Spinal cord (tissue), 10 donors: ENCODE data around the gene CSRNP3. TPM values are rescaled to one million over a fixed set of nuclear protein-coding genes. Genes with fewer than 3 reads are reported as not detected.

Experiments
- DNase-seq, 6 donors: peaks; one replicate each; pipeline versions ENCODE4 v3.0.0 to v3.0.0-alpha.2; 2013 to 2015; ENCODE audit warnings: low spot score in 6 of 6, low read depth in 4 of 6
- H3K27ac ChIP-seq: one replicate; pipeline ENCODE4 v1.5.1; 2013; ENCODE audit warnings: low read depth, low read length, control low read depth
- H3K27me3 ChIP-seq: one replicate; pipeline ENCODE4 v1.6.1; 2013; ENCODE audit warnings: low read length; ENCODE audit not compliant: control insufficient read depth, insufficient read depth
- H3K36me3 ChIP-seq: one replicate; pipeline ENCODE4 v1.6.1; 2013; ENCODE audit warnings: low read length; ENCODE audit not compliant: control insufficient read depth, insufficient read depth
- H3K4me1 ChIP-seq: one replicate; pipeline ENCODE4 v1.6.1; 2013; ENCODE audit warnings: low read length; ENCODE audit not compliant: control insufficient read depth, insufficient read depth
- H3K4me3 ChIP-seq: one replicate; pipeline ENCODE4 v1.5.1; 2013; ENCODE audit warnings: low read depth, low read length, control low read depth
- H3K9me3 ChIP-seq: one replicate; pipeline ENCODE4 v1.6.1; 2013; ENCODE audit warnings: low read length; ENCODE audit not compliant: control insufficient read depth, insufficient read depth
- WGBS: methylation state at CpG from one replicate; pipeline ENCODE4 v1.1.5; 2013; ENCODE audit warnings: missing lambda C conversion rate; ENCODE audit not compliant: insufficient coverage; 5-methylcytosine and 5-hydroxymethylcytosine counted together
- polyA plus RNA-seq, 2 donors: library from polyadenylated mRNA; unstranded; fragments of 120-200 nt; gene quantifications; one replicate each; pipeline ENCODE4 v1.2.1, GENCODE V29; 2013; ENCODE audit not compliant: insufficient read length in 2 of 2
- total RNA-seq, 2 donors: library from RNA; depleted of rRNA in 1 of 2; stranded (reverse); fragments of 120-200 nt in 1 of 2; fragments of >200 nt in 1 of 2; gene quantifications; one replicate each; pipeline versions ENCODE4 v1.2.3 to v1.2.4, GENCODE V29; 2013 to 2014
- donor health status: healthy.

The CSRNP3 gene
- total and polyA plus RNA-seq, 4 donors = 21.7 to 82.9 (median 35.2) TPM

GRCh38 chr2:165674780-165675179 is 205.3 kb downstream of the CSRNP3 start:
- Histone ChIP-seq H3K27ac (no peak overlapping the region), H3K4me3 (no peak overlapping the region), H3K27me3 (no peaks in the 10 kb centered on the region), H3K36me3 (peaks cover 16% of the 10 kb centered on the region), H3K4me1 (no peaks in the 10 kb centered on the region), H3K9me3 (no peaks in the 10 kb centered on the region)
- DNase-seq = no peak
- no CpG with 5 or more reads among the region's 2 CpGs for WGBS

- Histone ChIP-seq H3K27ac (no peak overlapping the region), H3K27me3 (no peaks in the 10 kb centered on the region), H3K4me3 (no peak overlapping the region), H3K36me3 (peaks cover 16% of the 10 kb centered on the region), H3K4me1 (no peaks in the 10 kb centered on the region), H3K9me3 (no peaks in the 10 kb centered on the region)
- peak in 1 of 6 donors; percentile 32 for DNase-seq
- WGBS = 43% methylated on average over 1 of the region's 1 CpG
These were observed 206.1 kb downstream of the CSRNP3 start for GRCh38 chr2:165675551-165675968.

GRCh38 chr2:165678882-165679281 is 209.4 kb downstream of the CSRNP3 start:
- 88% methylated on average over 11 of the region's 13 CpGs for WGBS
- Histone ChIP-seq H3K4me3 (no peak overlapping the region), H3K27ac (no peak overlapping the region)

GRCh38 chr2:165679621-165680020 is 210.1 kb downstream of the CSRNP3 start:
- Histone ChIP-seq H3K27me3 (no peaks in the 10 kb centered on the region), H3K27ac (no peak overlapping the region), H3K36me3 (peaks cover 12% of the 10 kb centered on the region), H3K4me1 (no peaks in the 10 kb centered on the region), H3K4me3 (no peak overlapping the region), H3K9me3 (no peaks in the 10 kb centered on the region)
- WGBS = no CpG with 5 or more reads among the region's 2 CpGs
- DNase-seq = peak in 1 of 6 donors; percentile 75

More at GRCh38 chr2:165678882-165679281, 209.4 kb downstream of the CSRNP3 start:
- Histone ChIP-seq H3K9me3 (no peaks in the 10 kb centered on the region), H3K27me3 (no peaks in the 10 kb centered on the region), H3K36me3 (peaks cover 12% of the 10 kb centered on the region), H3K4me1 (no peaks in the 10 kb centered on the region)
- DNase-seq = peak in 1 of 6 donors; percentile 11

GRCh38 chr2:165681841-165682240 is 212.3 kb downstream of the CSRNP3 start:
- Histone ChIP-seq H3K36me3 (peaks cover 9% of the 10 kb centered on the region), H3K4me3 (no peak overlapping the region), H3K27ac (peak overlapping the region; percentile 80), H3K9me3 (no peaks in the 10 kb centered on the region), H3K27me3 (no peaks in the 10 kb centered on the region), H3K4me1 (no peaks in the 10 kb centered on the region)
- WGBS = no CpG with 5 or more reads among the region's 1 CpG
- DNase-seq = peak in 1 of 6 donors; percentile 75

- Histone ChIP-seq H3K4me3 (no peak overlapping the region), H3K9me3 (no peaks in the 10 kb centered on the region), H3K27me3 (no peaks in the 10 kb centered on the region), H3K36me3 (peaks cover 9% of the 10 kb centered on the region), H3K27ac (peak overlapping the region; percentile 80), H3K4me1 (no peaks in the 10 kb centered on the region)
- DNase-seq = peak in 2 of 6 donors; percentile 59 to 65
- WGBS = 0% methylated on average over 1 of the region's 1 CpG
These were observed 213.0 kb downstream of the CSRNP3 start for GRCh38 chr2:165682546-165682945.

GRCh38 chr2:165686800-165687199 is 217.3 kb downstream of the CSRNP3 start:
- peaks cover 3% of the 10 kb centered on the region for H3K4me1 ChIP-seq
- H3K9me3 ChIP-seq = no peaks in the 10 kb centered on the region
- peak overlapping the region; percentile 48 for H3K27ac ChIP-seq
- H3K36me3 ChIP-seq = no peaks in the 10 kb centered on the region
- H3K4me3 ChIP-seq = no peak overlapping the region
- no CpG with 5 or more reads among the region's 2 CpGs for WGBS
- DNase-seq = peak in 5 of 6 donors; percentile 57 to 86 (median 65)
- no peaks in the 10 kb centered on the region for H3K27me3 ChIP-seq

GRCh38 chr2:165687426-165688002 is 218.0 kb downstream of the CSRNP3 start:
- Histone ChIP-seq H3K27me3 (no peaks in the 10 kb centered on the region), H3K27ac (peak overlapping the region; percentile 48), H3K4me3 (no peak overlapping the region), H3K4me1 (peaks cover 3% of the 10 kb centered on the region), H3K9me3 (no peaks in the 10 kb centered on the region), H3K36me3 (no peaks in the 10 kb centered on the region)
- 56% methylated on average over 1 of the region's 4 CpGs for WGBS
- DNase-seq = peak in 2 of 6 donors; percentile 22 to 25

- 50% methylated on average over 5 of the region's 7 CpGs for WGBS
- DNase-seq = peak in 2 of 6 donors; percentile 41 to 64
- no peak overlapping the region for H3K27ac ChIP-seq
These were observed 222.1 kb downstream of the CSRNP3 start for GRCh38 chr2:165691615-165692014.

GRCh38 chr2:165692906-165693305 is 223.4 kb downstream of the CSRNP3 start:
- H3K4me1 ChIP-seq = peaks cover 5% of the 10 kb centered on the region
- peak in 1 of 6 donors; percentile 37 for DNase-seq
- WGBS = no CpG with 5 or more reads among the region's 3 CpGs

More at GRCh38 chr2:165691615-165692014, 222.1 kb downstream of the CSRNP3 start:
- no peaks in the 10 kb centered on the region for H3K36me3 ChIP-seq
- no peaks in the 10 kb centered on the region for H3K9me3 ChIP-seq
- H3K27me3 ChIP-seq = no peaks in the 10 kb centered on the region
- no peak overlapping the region for H3K4me3 ChIP-seq
- H3K4me1 ChIP-seq = peaks cover 5% of the 10 kb centered on the region

More at GRCh38 chr2:165692906-165693305, 223.4 kb downstream of the CSRNP3 start:
- Histone ChIP-seq H3K27ac (no peak overlapping the region), H3K9me3 (no peaks in the 10 kb centered on the region), H3K36me3 (no peaks in the 10 kb centered on the region), H3K27me3 (no peaks in the 10 kb centered on the region), H3K4me3 (no peak overlapping the region)
